GM19193 (cell line): ENCODE measurements around the gene ZBED4.

Source experiments
- POLR2A ChIP-seq: IDR thresholded peaks from 4 replicates; pipeline ENCODE4 v1.6.1; 2011; ENCODE audit not compliant: insufficient read depth, insufficient read length; ENCODE audit errors: extremely low read depth

Gene ZBED4

GRCh38 chr22:49934891-49935557 lies 81.4 kb downstream of the ZBED4 start:
- TF ChIP-seq POLR2A, result no peak

GRCh38 chr22:49935561-49935960 lies 81.9 kb downstream of the ZBED4 start:
- TF ChIP-seq POLR2A, result no peak

- peak; percentile 48 for TF ChIP-seq POLR2A
Measured at GRCh38 chr22:49936018-49936972, 82.7 kb downstream of the ZBED4 start.

- TF ChIP-seq POLR2A, result no peak
Measured at GRCh38 chr22:49936973-49937757, 83.5 kb downstream of the ZBED4 start.

GRCh38 chr22:49937758-49938564 lies 84.3 kb downstream of the ZBED4 start:
- no peak for TF ChIP-seq POLR2A

- TF ChIP-seq POLR2A, result no peak
Measured at GRCh38 chr22:49938565-49939136, 85.0 kb downstream of the ZBED4 start.
